IMR-90 (cell line): ENCODE results near the gene HACD2. TPM values are rescaled to one million over a fixed set of nuclear protein-coding genes. Genes with fewer than 3 reads are reported as not detected.

Experiments
- ATAC-seq: fragments of 200-7000 bp; cut with Tn5 transposase; 2 replicates; pipeline ENCODE4 v1.9.1; 2020; ENCODE audit warnings: low read depth, mild to moderate bottlenecking, moderate library complexity
- BruUV-seq: library from RNA; stranded (reverse); fragments of 400-500 nt; replicated peaks from 2 replicates; lab custom pipeline; 2021; lab: Mats Ljungman, UMichigan
- CTCF ChIA-PET: fragments of 300-600 bp; formaldehyde crosslinking; extraction: SDS; loops from one replicate; lab custom pipeline; 2021; ENCODE audit warnings: antibody characterized with exemption; lab: Yijun Ruan, JAX
- POLR2A ChIA-PET: fragments of 300-600 bp; sonication (Branson Sonifier 250); formaldehyde crosslinking; loops from one replicate; lab custom pipeline; 2022; ENCODE audit warnings: antibody characterized with exemption; ENCODE audit not compliant: unreplicated experiment; lab: Charles Lee
- DNase-seq: peaks from one replicate; pipeline ENCODE4 v3.0.0; 2013
- H2AFZ ChIP-seq: replicated peaks from 2 replicates; pipeline ENCODE3; 2013; ENCODE audit warnings: low read length, mild to moderate bottlenecking; ENCODE audit not compliant: poor library complexity
- H2AK5ac ChIP-seq: 2 replicates; pipeline ENCODE4 v1.6.1; 2013; ENCODE audit warnings: low read depth, low read length, inconsistent platforms
- H2AK9ac ChIP-seq: replicated peaks from 2 replicates; pipeline ENCODE3; 2013; ENCODE audit warnings: mild to moderate bottlenecking, low read depth, low read length, moderate library complexity; ENCODE audit not compliant: poor library complexity
- H2BK120ac ChIP-seq: 2 replicates; pipeline ENCODE4 v1.6.1; 2013; ENCODE audit warnings: low read depth, low read length, inconsistent platforms
- H2BK15ac ChIP-seq: 3 replicates; pipeline ENCODE4 v1.6.1; 2013; ENCODE audit warnings: low read depth, low read length, inconsistent platforms
- H2BK20ac ChIP-seq: 2 replicates; pipeline ENCODE4 v1.6.1; 2013; ENCODE audit warnings: low read depth, mild to moderate bottlenecking, inconsistent platforms, low read length, moderate library complexity
- H2BK5ac ChIP-seq: 2 replicates; pipeline ENCODE4 v1.6.1; 2013; ENCODE audit warnings: mild to moderate bottlenecking, low read depth, low read length, inconsistent platforms; ENCODE audit not compliant: poor library complexity, severe bottlenecking
- H3K14ac ChIP-seq: replicated peaks from 2 replicates; pipeline ENCODE4 v1.6.1; 2013; ENCODE audit warnings: low read depth, low read length, inconsistent platforms
- H3K18ac ChIP-seq: 2 replicates; pipeline ENCODE4 v1.6.1; 2013; ENCODE audit warnings: low read depth, low read length, control low read depth
- H3K23ac ChIP-seq: 2 replicates; pipeline ENCODE4 v1.6.1; 2013; ENCODE audit warnings: low read depth, low read length, inconsistent platforms
- H3K27ac ChIP-seq: 2 replicates; pipeline ENCODE4 v1.5.1; 2013; ENCODE audit warnings: mild to moderate bottlenecking, control low read depth, low read length; ENCODE audit not compliant: insufficient read depth
- H3K27me3 ChIP-seq: 2 replicates; pipeline ENCODE4 v1.6.1; 2013; ENCODE audit warnings: low read length; ENCODE audit not compliant: control insufficient read depth, insufficient read depth
- H3K36me3 ChIP-seq: 2 replicates; pipeline ENCODE4 v1.6.1; 2013; ENCODE audit warnings: low read length, mixed read lengths; ENCODE audit not compliant: control insufficient read depth, insufficient read depth
- H3K4ac ChIP-seq: 2 replicates; pipeline ENCODE4 v1.6.1; 2013; ENCODE audit warnings: low read depth, low read length, inconsistent platforms
- H3K4me1 ChIP-seq: 2 replicates; pipeline ENCODE4 v1.6.1; 2013; ENCODE audit warnings: low read length, mixed read lengths; ENCODE audit not compliant: control insufficient read depth, insufficient read depth
- H3K4me2 ChIP-seq: 2 replicates; pipeline ENCODE4 v1.6.1; 2013; ENCODE audit warnings: low read depth, mild to moderate bottlenecking, control low read depth, low read length, moderate library complexity
- H3K4me3 ChIP-seq: 2 replicates; pipeline ENCODE4 v1.5.1; 2013; ENCODE audit warnings: low read depth, mild to moderate bottlenecking, control low read depth, low read length, moderate library complexity; ENCODE audit not compliant: insufficient read depth
- H3K56ac ChIP-seq: 2 replicates; pipeline ENCODE4 v1.6.1; 2013; ENCODE audit warnings: low read length, inconsistent platforms; ENCODE audit not compliant: insufficient read depth; ENCODE audit errors: extremely low read depth
- H3K79me1 ChIP-seq, 2 experiments: 2 replicates each; pipeline ENCODE4 v1.6.1; 2013; ENCODE audit warnings: low read length in 2 of 2, inconsistent platforms in 1 of 2, low read depth in 1 of 2
- H3K9ac ChIP-seq: 2 replicates; pipeline ENCODE4 v1.6.1; 2013; ENCODE audit warnings: low read depth, low read length, control low read depth
- H3K9me1 ChIP-seq: 2 replicates; pipeline ENCODE4 v1.6.1; 2013; ENCODE audit warnings: low read length, inconsistent platforms; ENCODE audit not compliant: insufficient read depth
- H3K9me3 ChIP-seq: 2 replicates; pipeline ENCODE4 v1.6.1; 2013; ENCODE audit warnings: low read length; ENCODE audit not compliant: control insufficient read depth, insufficient read depth
- H4K20me1 ChIP-seq: 2 replicates; pipeline ENCODE4 v1.6.1; 2013; ENCODE audit warnings: low read length, inconsistent platforms; ENCODE audit not compliant: insufficient read depth
- H4K5ac ChIP-seq: 2 replicates; pipeline ENCODE4 v1.6.1; 2013; ENCODE audit warnings: mild to moderate bottlenecking, low read depth, low read length, control low read depth
- H4K8ac ChIP-seq, 2 experiments: 2 replicates each; pipeline ENCODE4 v1.6.1; 2013; ENCODE audit warnings: low read depth in 2 of 2, low read length in 2 of 2, control low read depth in 1 of 2, inconsistent platforms in 1 of 2
- H4K91ac ChIP-seq: 2 replicates; pipeline ENCODE4 v1.6.1; 2013; ENCODE audit warnings: low read depth, low read length, inconsistent platforms; ENCODE audit not compliant: insufficient read depth
- BHLHE40 ChIP-seq: fragments of 150-350 bp; IDR thresholded peaks from 2 replicates; pipeline ENCODE4 v1.6.1; 2016; ENCODE audit warnings: mild to moderate bottlenecking, low read depth, low read length
- RAD21 ChIP-seq: IDR thresholded peaks from 2 replicates; pipeline ENCODE4 v1.6.1; 2012; ENCODE audit warnings: low read length, improper control_type of control experiment
- WGBS, 2 experiments: methylation state at CpG; one replicate each; pipeline versions ENCODE4 v1.1.5 to v1.1.7; 2013; ENCODE audit warnings: missing lambda C conversion rate in 2 of 2; ENCODE audit not compliant: insufficient read length in 1 of 2; ENCODE audit errors: extremely low coverage in 2 of 2; 5-methylcytosine and 5-hydroxymethylcytosine counted together
- dilution Hi-C: fragments of 300-500 bp; cut with HindIII; formaldehyde crosslinking; loops from one replicate; pipeline ENCODE4 v1.14.3; 2018; ENCODE audit warnings: low sequenced_read_pairs; ENCODE audit not compliant: unreplicated experiment
- in situ Hi-C: fragments of 300-500 bp; cut with MboI; formaldehyde crosslinking; loops from 3 replicates; pipeline ENCODE4 v1.14.3; 2019; ENCODE audit warnings: low sequenced_read_pairs, inconsistent platforms, mixed read lengths
- intact Hi-C: fragments of 100-400 bp; cut with micrococcal nuclease; formaldehyde crosslinking; loops from 2 replicates; pipeline ENCODE4 v1.10.0; 2022
- polyA plus RNA-seq, 3 experiments: library from polyadenylated mRNA; depleted of rRNA; stranded (reverse); fragments of >200 nt; gene quantifications; 2 replicates each; pipeline ENCODE4 v1.2.3, GENCODE V29; 2012; ENCODE audit warnings: low replicate concordance in 1 of 3
- total RNA-seq: library from RNA; depleted of rRNA; stranded (reverse); fragments of >200 nt; gene quantifications from 2 replicates; pipeline ENCODE4 v1.2.3, GENCODE V29; 2012

The HACD2 gene
- total and polyA plus RNA-seq, 2 of the 4 experiments (the other 2 are of a cell fraction): 21.5 to 22.6 TPM

DNA sequence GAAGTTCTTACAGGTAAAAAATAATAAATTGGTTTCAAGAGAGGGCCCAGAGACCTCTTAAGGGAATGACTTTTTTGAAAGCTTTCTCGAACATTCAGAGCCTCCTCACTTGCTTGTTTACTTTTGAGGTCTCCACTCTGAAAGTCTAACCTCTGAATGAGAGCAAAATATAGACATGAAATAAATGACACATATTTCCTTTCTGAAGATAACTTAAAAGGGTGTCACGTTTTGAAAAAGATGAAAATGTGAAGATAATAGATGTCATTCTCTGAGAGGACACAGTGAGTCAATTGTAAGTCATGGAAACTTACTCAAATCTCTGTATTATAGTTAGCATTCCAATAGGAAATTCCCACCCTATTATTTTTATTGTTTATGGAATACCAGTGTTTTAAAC lies 44.6 kb downstream of the HACD2 start:
- no peaks in the 10 kb centered on the region for H3K9me3 ChIP-seq
- no peak overlapping the region for H2AK5ac ChIP-seq
- H3K23ac ChIP-seq: no peak overlapping the region
- peak; percentile 78 for TF ChIP-seq BHLHE40
- no peak for TF ChIP-seq RAD21
- no peak overlapping the region for H2BK15ac ChIP-seq
- no peak overlapping the region for H3K4ac ChIP-seq
- H3K4me2 ChIP-seq: no peak overlapping the region
- no peak overlapping the region for H2AFZ ChIP-seq
- CTCF ChIA-PET: interaction anchor here (1.1 to 1.3 kb wide), 2 partner anchors 11 to 18 kb away, joined by 3 to 4 read pairs; no protein-coding TSS in a partner anchor
- POLR2A ChIA-PET: no interaction called here
- H4K20me1 ChIP-seq: no peaks in the 10 kb centered on the region
- H3K9ac ChIP-seq: no peak overlapping the region
- no peak overlapping the region for H3K27ac ChIP-seq
- no peak overlapping the region for H2AK9ac ChIP-seq
- dilution Hi-C loops (no loop called here), intact Hi-C loops (no loop called here), in situ Hi-C loops (no loop called here)
- no peaks in the 10 kb centered on the region for H3K9me1 ChIP-seq
- no peak overlapping the region for H3K18ac ChIP-seq
- peaks cover 3% of the 10 kb centered on the region in 2 experiments; a peak in 1 of 4 replicates for H3K79me1 ChIP-seq
- DNase-seq: peak; percentile 29
- no peak overlapping the region for H3K14ac ChIP-seq
- H4K8ac ChIP-seq: no peak overlapping the region
- no peaks in the 10 kb centered on the region for H3K4me1 ChIP-seq
- BruUV-seq: no TSS peak
- H4K5ac ChIP-seq: no peak overlapping the region
- no peak overlapping the region for H2BK20ac ChIP-seq
- no peak overlapping the region for H2BK5ac ChIP-seq
- no CpG with 5 or more reads among the region's 2 CpGs for WGBS, 2 experiments
- no peaks in the 10 kb centered on the region for H3K36me3 ChIP-seq
- H4K91ac ChIP-seq: no peak overlapping the region
- H3K4me3 ChIP-seq: no peak overlapping the region
- no peak; the same call in 1 of the 2 replicates for ATAC-seq
- H2BK120ac ChIP-seq: no peak overlapping the region
- H3K56ac ChIP-seq: no peak overlapping the region
- no peaks in the 10 kb centered on the region for H3K27me3 ChIP-seq
